ENCODE measurements around the gene SGO2.
"Not testable (repeated sequence)": the region's sequence is repeated elsewhere in the genome, so short reads cannot be mapped to it uniquely, and the experiment has no call there.

Gene SGO2

GRCh38 chr2:200604571-200605255 is 78.7 kb downstream of the SGO2 start:
- Histone ChIP-seq H3K9ac (no peak overlapping the region), H3K4me2 (no peak overlapping the region), H4K20me1 (no peaks in the 10 kb centered on the region), H3K4me3 (no peak overlapping the region), H3K27ac (no peak overlapping the region), H3K36me3 (no peaks in the 10 kb centered on the region), H3K4me1 (no peaks in the 10 kb centered on the region), H3K27me3 (no peaks in the 10 kb centered on the region), H3K9me3 (0 out of 2 replicates have a peak, but pooled peaks cover 6% of the 10 kb centered on the region)
- no peak for TF ChIP-seq Cebpa-rat (IDR thresholded peaks at IDR 0.05)

DNA sequence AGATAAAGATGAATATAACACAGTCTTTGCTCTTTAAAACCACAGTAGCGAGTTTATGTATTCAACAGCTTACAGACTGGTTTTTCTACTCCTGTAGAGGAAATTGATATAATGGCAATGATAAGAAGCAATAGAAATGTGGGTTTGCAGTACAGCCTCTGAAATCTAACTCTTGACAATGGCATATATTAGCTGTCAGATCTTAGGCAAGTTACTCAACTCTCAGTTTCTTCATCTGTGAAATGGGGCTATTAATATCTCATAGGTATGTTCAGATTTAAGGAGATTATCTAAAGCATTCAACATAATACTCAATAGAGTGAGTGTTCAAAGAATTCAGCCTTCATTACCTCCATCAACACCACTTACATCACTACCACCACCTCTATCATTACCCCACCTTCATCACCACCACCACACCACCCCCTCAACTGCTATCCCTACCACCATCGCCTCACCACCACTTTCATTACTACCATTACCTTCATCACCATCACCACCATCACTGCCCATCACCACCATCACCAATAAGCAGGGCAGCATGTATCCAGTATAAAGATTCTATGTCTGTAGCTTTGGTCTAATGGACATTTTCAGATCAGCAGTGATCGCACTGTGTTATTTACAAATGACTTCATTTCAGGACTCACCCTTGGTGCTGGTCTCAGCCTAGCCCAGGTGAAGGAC is 82.5 kb downstream of the SGO2 start:
- H3K9ac ChIP-seq: no peak overlapping the region
- H3K36me3 ChIP-seq: no peaks in the 10 kb centered on the region
- H3K27me3 ChIP-seq: no peaks in the 10 kb centered on the region
- H3K4me1 ChIP-seq: no peaks in the 10 kb centered on the region
- H3K4me2 ChIP-seq: no peak overlapping the region
- no peaks in the 10 kb centered on the region for H4K20me1 ChIP-seq
- no peak overlapping the region for H3K27ac ChIP-seq
- 0 out of 2 replicates have a peak, but pooled peaks cover 6% of the 10 kb centered on the region for H3K9me3 ChIP-seq
- H3K4me3 ChIP-seq: no peak overlapping the region
- no peak for TF ChIP-seq Cebpa-rat (IDR thresholded peaks at IDR 0.05)

GRCh38 chr2:200609028-200609614 is 83.1 kb downstream of the SGO2 start:
- Histone ChIP-seq H3K9me3 (0 out of 2 replicates have a peak, but pooled peaks cover 6% of the 10 kb centered on the region), H3K4me3 (no peak overlapping the region), H3K4me2 (no peak overlapping the region), H3K27me3 (no peaks in the 10 kb centered on the region), H3K4me1 (no peaks in the 10 kb centered on the region), H3K27ac (no peak overlapping the region), H3K36me3 (no peaks in the 10 kb centered on the region), H3K9ac (no peak overlapping the region), H4K20me1 (no peaks in the 10 kb centered on the region)
- TF ChIP-seq Cebpa-rat (IDR thresholded peaks at IDR 0.05): no peak

- not testable (repeated sequence) for H3K27ac ChIP-seq, H3K36me3 ChIP-seq, H3K4me3 ChIP-seq, H3K4me2 ChIP-seq, H4K20me1 ChIP-seq, H3K4me1 ChIP-seq, H3K9me3 ChIP-seq, H3K27me3 ChIP-seq, H3K9ac ChIP-seq
Measured at GRCh38 chr2:200610217-200610616, 84.2 kb downstream of the SGO2 start.

- Histone ChIP-seq H3K4me2 (no peak overlapping the region), H3K27ac (no peak overlapping the region), H3K9ac (no peak overlapping the region), H3K9me3 (no peaks in the 10 kb centered on the region), H3K27me3 (no peaks in the 10 kb centered on the region), H4K20me1 (no peaks in the 10 kb centered on the region), H3K36me3 (no peaks in the 10 kb centered on the region), H3K4me3 (no peak overlapping the region), H3K4me1 (peaks cover 24% of the 10 kb centered on the region)
- TF ChIP-seq Cebpa-rat (IDR thresholded peaks at IDR 0.05): no peak
Measured at GRCh38 chr2:200613692-200614091, 87.7 kb downstream of the SGO2 start.

DNA sequence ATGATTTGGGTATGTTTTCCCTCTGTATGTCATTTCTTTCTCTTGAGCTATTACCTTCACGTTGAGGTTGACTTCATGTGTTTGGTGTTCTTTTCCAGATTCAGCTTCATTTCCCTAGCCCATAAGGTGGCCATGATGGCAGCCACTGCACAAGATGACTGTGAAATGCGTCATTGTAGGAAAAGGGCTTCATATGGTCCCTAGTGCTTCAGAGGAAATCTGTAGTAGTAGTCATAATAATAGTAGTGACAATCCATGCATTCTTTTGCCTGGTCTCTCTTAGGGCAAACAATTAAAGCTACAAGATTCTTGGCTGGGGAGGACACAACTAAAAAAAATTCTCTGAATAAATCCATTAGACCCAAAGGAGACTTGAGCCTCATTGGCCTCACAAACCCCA is 88.2 kb downstream of the SGO2 start:
- Histone ChIP-seq H3K36me3 (no peaks in the 10 kb centered on the region), H3K4me2 (no peak overlapping the region), H3K4me3 (no peak overlapping the region), H3K27ac (no peak overlapping the region), H3K27me3 (no peaks in the 10 kb centered on the region), H3K9me3 (no peaks in the 10 kb centered on the region), H3K9ac (no peak overlapping the region), H3K4me1 (peaks cover 29% of the 10 kb centered on the region), H4K20me1 (no peaks in the 10 kb centered on the region)
- no peak for TF ChIP-seq Cebpa-rat (IDR thresholded peaks at IDR 0.05)

- TF ChIP-seq Cebpa-rat (IDR thresholded peaks at IDR 0.05): no peak
- H3K27ac ChIP-seq: no peak overlapping the region
- H3K9me3 ChIP-seq: no peaks in the 10 kb centered on the region
- H3K4me1 ChIP-seq: peaks cover 29% of the 10 kb centered on the region
- H4K20me1 ChIP-seq: no peaks in the 10 kb centered on the region
- H3K27me3 ChIP-seq: no peaks in the 10 kb centered on the region
- no peak overlapping the region for H3K4me2 ChIP-seq
- H3K36me3 ChIP-seq: no peaks in the 10 kb centered on the region
- no peak overlapping the region for H3K4me3 ChIP-seq
- H3K9ac ChIP-seq: no peak overlapping the region
Measured at GRCh38 chr2:200615247-200615646, 89.2 kb downstream of the SGO2 start.

DNA sequence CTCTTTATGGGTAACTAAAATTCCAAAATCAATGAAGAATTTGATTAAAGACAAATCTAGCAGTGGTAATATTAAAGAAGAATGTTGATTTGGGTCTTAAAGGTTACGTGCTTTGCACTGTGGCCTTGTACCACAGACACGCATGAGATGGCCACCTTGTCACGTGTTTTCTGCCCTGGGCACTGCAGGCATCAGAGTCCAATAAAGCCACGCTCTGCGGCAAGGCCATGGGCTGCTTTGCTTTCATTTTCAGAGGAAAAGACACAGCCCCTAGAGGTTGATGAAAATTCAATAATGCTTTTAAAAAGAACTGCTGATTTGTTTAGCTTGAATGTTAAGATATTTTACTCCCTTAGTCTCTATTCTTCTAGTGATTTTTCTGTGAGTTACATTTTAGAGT is 90.2 kb downstream of the SGO2 start:
- Histone ChIP-seq H3K4me3 (no peak overlapping the region), H3K9ac (no peak overlapping the region), H3K27me3 (no peaks in the 10 kb centered on the region), H3K4me2 (0 out of 2 replicates have a peak overlapping the region, but pooled peaks have one; percentile 11), H3K27ac (no peak overlapping the region), H3K36me3 (no peaks in the 10 kb centered on the region), H4K20me1 (no peaks in the 10 kb centered on the region), H3K4me1 (peaks cover 29% of the 10 kb centered on the region), H3K9me3 (no peaks in the 10 kb centered on the region)
- no peak for TF ChIP-seq Cebpa-rat (IDR thresholded peaks at IDR 0.05)

DNA sequence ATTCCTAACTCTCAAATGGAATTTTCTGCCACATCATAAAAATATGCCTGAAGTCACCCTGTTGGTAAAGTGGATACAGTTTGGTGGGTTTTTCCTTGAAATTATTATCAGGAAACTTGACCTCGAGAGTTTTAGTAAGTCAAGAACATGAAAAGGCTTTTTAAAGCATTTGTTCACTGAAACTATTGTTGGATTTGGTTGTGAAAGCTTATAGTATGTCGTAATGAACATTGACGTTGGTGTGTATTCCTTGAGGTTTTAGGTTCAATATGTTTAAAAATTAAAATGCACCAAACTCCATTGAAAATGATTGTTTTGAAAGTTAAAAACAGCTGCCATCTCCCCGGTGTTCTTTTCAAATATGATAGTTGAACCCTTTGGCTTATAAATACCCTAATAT is 90.6 kb downstream of the SGO2 start:
- no peak for TF ChIP-seq Cebpa-rat (IDR thresholded peaks at IDR 0.05)
- 0 out of 2 replicates have a peak overlapping the region, but pooled peaks have one; percentile 11 for H3K4me2 ChIP-seq
- H3K27me3 ChIP-seq: no peaks in the 10 kb centered on the region
- H3K9me3 ChIP-seq: no peaks in the 10 kb centered on the region
- H3K9ac ChIP-seq: no peak overlapping the region
- peaks cover 29% of the 10 kb centered on the region for H3K4me1 ChIP-seq
- no peaks in the 10 kb centered on the region for H3K36me3 ChIP-seq
- no peaks in the 10 kb centered on the region for H4K20me1 ChIP-seq
- no peak overlapping the region for H3K27ac ChIP-seq
- no peak overlapping the region for H3K4me3 ChIP-seq

Measured in BLaER1 (cell line).